Measurements from ENCODE around the gene MAMDC4.

DNA sequence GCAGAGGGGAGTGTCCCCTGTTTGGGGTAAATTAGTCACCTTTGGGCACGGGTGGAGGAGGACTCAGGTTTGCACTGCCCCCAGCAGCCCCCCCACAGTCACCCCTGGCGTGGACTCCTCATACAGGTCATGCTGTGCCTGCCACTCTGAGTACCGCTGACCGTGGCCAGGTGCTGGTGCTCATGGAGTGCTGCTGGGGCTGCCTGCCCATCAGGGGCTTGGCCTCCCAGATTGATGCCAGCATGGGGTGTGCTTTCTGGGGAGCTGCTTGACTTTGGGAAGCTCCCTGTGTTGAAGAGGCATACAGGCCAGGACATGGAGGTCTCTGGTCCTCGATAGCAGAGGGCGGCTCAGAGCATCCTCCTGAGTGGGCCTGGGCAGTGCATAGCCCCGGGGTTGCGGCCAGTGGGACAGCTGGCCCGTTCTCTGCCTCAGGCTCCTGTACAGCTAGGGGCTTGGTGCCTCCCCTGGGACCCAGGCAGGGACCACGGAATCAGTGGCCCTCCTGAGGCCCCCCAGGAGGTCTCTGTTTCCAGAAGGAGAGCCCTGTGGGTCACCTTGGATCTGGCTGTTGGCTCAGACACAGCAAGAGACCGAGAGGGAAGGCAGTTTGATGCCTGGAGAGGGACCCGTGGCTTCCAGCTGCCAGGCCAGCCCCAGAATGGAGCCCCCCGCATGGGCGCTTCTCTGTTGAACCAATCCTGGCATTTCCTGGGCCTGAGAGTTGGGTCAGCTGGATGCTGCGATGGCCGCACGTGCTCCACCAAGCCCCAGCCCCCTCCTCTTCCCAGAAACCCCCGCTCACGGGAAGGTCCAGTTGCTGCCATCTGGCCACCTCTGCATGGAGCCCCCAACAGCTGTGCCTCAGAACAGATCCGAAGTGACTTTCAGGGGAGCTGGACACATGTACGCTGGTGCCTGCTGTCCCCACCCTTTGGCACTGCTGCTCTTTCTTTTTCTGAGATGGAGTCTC is 15.9 kb upstream of the MAMDC4 start:
- TF ChIP-seq CTCF (conservative IDR thresholded peaks at IDR 0.05; ENCODE audit: low read length) (no peak), EZH2phosphoT487 (IDR thresholded peaks at IDR 0.05; ENCODE audit: borderline replicate concordance, low read depth, low read length) (no peak)
